Hepatocyte (in vitro differentiated cells): ENCODE results near the gene PIM1. TPM values are rescaled to one million over a fixed set of nuclear protein-coding genes. Genes with fewer than 3 reads are reported as not detected.

Source experiments
- DNase-seq: peaks from one replicate; pipeline ENCODE4 v3.0.0-alpha.2; 2016; ENCODE audit warnings: low spot score
- H2AFZ ChIP-seq: fragments of 200-600 bp; sonication (generic); 2 replicates; pipeline ENCODE4 v1.6.0; 2016; ENCODE audit warnings: antibody characterized with exemption, mild to moderate bottlenecking
- H3K27ac ChIP-seq: fragments of 200-600 bp; sonication (generic); 2 replicates; pipeline ENCODE4 v1.5.1; 2016; ENCODE audit warnings: mild to moderate bottlenecking
- H3K27me3 ChIP-seq: fragments of 200-600 bp; sonication (generic); 2 replicates; pipeline ENCODE4 v1.6.1; 2016
- H3K36me3 ChIP-seq: fragments of 200-600 bp; sonication (generic); replicated peaks from 2 replicates; pipeline ENCODE4 v1.5.1; 2016; ENCODE audit warnings: low read depth; ENCODE audit not compliant: insufficient read depth
- H3K4me1 ChIP-seq: fragments of 200-600 bp; sonication (generic); 2 replicates; pipeline ENCODE4 v1.5.1; 2016; ENCODE audit warnings: mild to moderate bottlenecking, moderate library complexity; ENCODE audit not compliant: insufficient read depth
- H3K4me2 ChIP-seq: fragments of 200-600 bp; sonication (generic); 2 replicates; pipeline ENCODE4 v1.6.0; 2016
- H3K4me3 ChIP-seq: fragments of 200-600 bp; sonication (generic); 2 replicates; pipeline ENCODE4 v1.5.1; 2016; ENCODE audit warnings: mild to moderate bottlenecking
- H3K79me2 ChIP-seq: fragments of 200-600 bp; sonication (generic); 2 replicates; pipeline ENCODE4 v1.6.0; 2017; ENCODE audit warnings: mild to moderate bottlenecking
- H3K9me2 ChIP-seq: fragments of 200-600 bp; sonication (generic); replicated peaks from 2 replicates; pipeline ENCODE4 v1.6.0; 2017; ENCODE audit warnings: mild to moderate bottlenecking; ENCODE audit not compliant: insufficient read depth
- H3K9me3 ChIP-seq: fragments of 200-600 bp; sonication (generic); 2 replicates; pipeline ENCODE4 v1.5.1; 2016; ENCODE audit warnings: low read depth, mild to moderate bottlenecking
- H4K20me1 ChIP-seq: fragments of 200-600 bp; sonication (generic); 2 replicates; pipeline ENCODE4 v1.6.0; 2016; ENCODE audit warnings: mild to moderate bottlenecking; ENCODE audit not compliant: insufficient read depth, poor library complexity, severe bottlenecking
- EZH2 ChIP-seq: fragments of 200-600 bp; sonication (generic); IDR thresholded peaks from 2 replicates; pipeline ENCODE4 v1.6.1; 2016; ENCODE audit warnings: antibody characterized with exemption, mild to moderate bottlenecking, borderline replicate concordance
- EZH2phosphoT487 ChIP-seq: fragments of 200-600 bp; sonication (generic); IDR thresholded peaks from one replicate; pipeline ENCODE4 v1.6.1; 2018; ENCODE audit warnings: antibody characterized with exemption, mild to moderate bottlenecking, low read depth, moderate library complexity; ENCODE audit not compliant: unreplicated experiment, severe bottlenecking
- WGBS: methylation state at CpG from one replicate; pipeline ENCODE4 v1.1.6; 2016; ENCODE audit warnings: low lambda C conversion rate; ENCODE audit errors: missing lambda C conversion rate; 5-methylcytosine and 5-hydroxymethylcytosine counted together
- polyA plus RNA-seq: library from polyadenylated mRNA; unstranded; fragments of >200 nt; fragmentation: Nextera tagmentation; extraction: Ambion mirVana; gene quantifications from 2 replicates; pipeline ENCODE4 v1.2.1, GENCODE V29; 2016
- total RNA-seq: library from RNA; depleted of rRNA; stranded (reverse); fragments of >200 nt; gene quantifications from 2 replicates; pipeline ENCODE4 v1.2.3, GENCODE V29; 2014
- TF ChIP-seq, protein P1 (sequence below): fragments of 200-600 bp; sonication (generic); IDR thresholded peaks from 2 replicates; pipeline ENCODE4 v1.5.1; 2016; ENCODE audit warnings: antibody characterized with exemption, mild to moderate bottlenecking; ENCODE audit not compliant: poor library complexity

PIM1 gene
- total and polyA plus RNA-seq, 2 experiments from 2014 or later = 71.3 to 99.1 TPM

DNA sequence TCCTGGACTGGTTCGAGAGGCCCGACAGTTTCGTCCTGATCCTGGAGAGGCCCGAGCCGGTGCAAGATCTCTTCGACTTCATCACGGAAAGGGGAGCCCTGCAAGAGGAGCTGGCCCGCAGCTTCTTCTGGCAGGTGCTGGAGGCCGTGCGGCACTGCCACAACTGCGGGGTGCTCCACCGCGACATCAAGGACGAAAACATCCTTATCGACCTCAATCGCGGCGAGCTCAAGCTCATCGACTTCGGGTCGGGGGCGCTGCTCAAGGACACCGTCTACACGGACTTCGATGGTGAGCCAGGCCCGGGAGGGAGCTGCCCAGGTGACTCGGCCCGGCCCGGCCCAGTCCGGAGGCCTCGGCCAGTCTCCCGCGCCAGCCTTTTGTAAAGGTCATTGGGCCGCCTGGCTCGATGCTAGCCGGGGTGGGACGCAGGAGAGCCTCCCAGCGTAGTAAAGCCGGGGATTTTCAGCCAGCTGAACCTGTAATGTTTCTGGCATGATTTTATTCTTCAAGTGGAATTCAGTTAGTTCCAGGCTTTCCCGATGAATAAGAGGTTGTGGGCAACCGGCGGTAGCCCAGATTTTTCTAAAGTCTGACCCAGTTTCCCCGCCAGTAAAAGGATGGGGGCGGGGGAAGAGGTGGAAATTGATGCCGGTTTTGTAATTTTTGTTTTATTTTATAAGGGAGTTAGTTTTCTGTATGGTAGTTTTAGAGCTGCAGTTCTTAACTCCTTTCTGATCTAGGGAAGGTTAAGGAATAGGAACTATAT is 1.4 kb downstream of the PIM1 start:
- Histone ChIP-seq H3K9me2 (no peaks in the 10 kb centered on the region), H3K4me2 (peak overlapping the region; percentile 84), H3K4me1 (peaks cover 11% of the 10 kb centered on the region), H3K27ac (peak overlapping the region; percentile 97), H3K4me3 (peak overlapping the region; percentile 97), H2AFZ (no peak overlapping the region), H3K79me2 (peaks cover 29% of the 10 kb centered on the region), H4K20me1 (peaks cover 26% of the 10 kb centered on the region), H3K27me3 (no peaks in the 10 kb centered on the region), H3K9me3 (no peaks in the 10 kb centered on the region), H3K36me3 (peaks cover 4% of the 10 kb centered on the region)
- TF ChIP-seq EZH2phosphoT487 (no peak), EZH2 (no peak)
- TF ChIP-seq, protein P1, sequence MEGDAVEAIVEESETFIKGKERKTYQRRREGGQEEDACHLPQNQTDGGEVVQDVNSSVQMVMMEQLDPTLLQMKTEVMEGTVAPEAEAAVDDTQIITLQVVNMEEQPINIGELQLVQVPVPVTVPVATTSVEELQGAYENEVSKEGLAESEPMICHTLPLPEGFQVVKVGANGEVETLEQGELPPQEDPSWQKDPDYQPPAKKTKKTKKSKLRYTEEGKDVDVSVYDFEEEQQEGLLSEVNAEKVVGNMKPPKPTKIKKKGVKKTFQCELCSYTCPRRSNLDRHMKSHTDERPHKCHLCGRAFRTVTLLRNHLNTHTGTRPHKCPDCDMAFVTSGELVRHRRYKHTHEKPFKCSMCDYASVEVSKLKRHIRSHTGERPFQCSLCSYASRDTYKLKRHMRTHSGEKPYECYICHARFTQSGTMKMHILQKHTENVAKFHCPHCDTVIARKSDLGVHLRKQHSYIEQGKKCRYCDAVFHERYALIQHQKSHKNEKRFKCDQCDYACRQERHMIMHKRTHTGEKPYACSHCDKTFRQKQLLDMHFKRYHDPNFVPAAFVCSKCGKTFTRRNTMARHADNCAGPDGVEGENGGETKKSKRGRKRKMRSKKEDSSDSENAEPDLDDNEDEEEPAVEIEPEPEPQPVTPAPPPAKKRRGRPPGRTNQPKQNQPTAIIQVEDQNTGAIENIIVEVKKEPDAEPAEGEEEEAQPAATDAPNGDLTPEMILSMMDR = no peak
- WGBS = 2% methylated on average over 44 of the region's 45 CpGs
- DNase-seq = peak; percentile 51

DNA sequence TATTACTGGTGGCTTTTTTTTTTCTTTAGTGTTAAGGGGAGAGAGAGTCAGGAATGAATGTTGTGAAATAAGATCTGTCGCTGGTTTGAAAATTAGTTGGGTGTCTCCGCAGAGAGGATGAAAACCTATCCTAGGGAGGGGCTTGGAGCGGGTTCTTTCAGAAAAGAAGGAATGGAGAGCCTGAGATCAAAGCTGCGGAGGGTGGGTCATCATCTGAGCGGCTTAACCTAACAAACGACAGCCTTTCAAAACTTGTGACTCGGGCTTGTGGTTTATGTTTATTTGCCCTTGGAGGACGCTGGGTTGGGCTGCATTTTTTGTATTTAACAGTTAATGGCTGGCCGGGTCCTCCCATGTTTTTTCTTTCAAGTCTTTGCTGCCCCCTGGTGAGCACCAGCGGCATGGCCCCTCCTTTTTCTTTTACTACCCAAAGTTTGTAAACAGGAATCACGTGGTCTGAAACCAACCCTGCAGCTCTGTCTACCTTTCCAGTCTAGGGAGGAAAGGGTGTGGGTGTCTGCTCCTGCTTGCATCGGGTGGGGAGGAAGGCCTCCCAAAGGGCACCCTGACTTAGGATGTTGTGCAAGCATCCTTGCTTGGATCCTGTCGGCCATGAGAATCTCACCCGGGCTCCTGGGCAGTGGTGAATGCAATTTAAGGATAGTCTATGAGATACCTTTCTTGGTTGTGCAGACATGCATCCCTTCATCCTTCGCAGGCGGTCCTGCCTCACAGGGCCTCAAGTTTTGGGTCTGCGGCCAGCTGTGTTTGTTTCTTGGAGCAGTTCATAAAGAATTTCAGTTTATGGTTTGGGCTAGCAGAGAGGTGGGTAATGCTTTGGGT is 2.2 kb downstream of the PIM1 start:
- Histone ChIP-seq H3K27ac (peak overlapping the region; percentile 97), H3K79me2 (peaks cover 29% of the 10 kb centered on the region), H3K4me2 (peak overlapping the region; percentile 84), H3K9me3 (no peaks in the 10 kb centered on the region), H3K27me3 (no peaks in the 10 kb centered on the region), H2AFZ (no peak overlapping the region), H3K4me1 (peaks cover 11% of the 10 kb centered on the region), H3K4me3 (peak overlapping the region; percentile 97), H3K36me3 (peaks cover 4% of the 10 kb centered on the region), H4K20me1 (peaks cover 26% of the 10 kb centered on the region), H3K9me2 (no peaks in the 10 kb centered on the region)
- peak; percentile 94 for DNase-seq
- TF ChIP-seq EZH2 (no peak), EZH2phosphoT487 (no peak)
- TF ChIP-seq, protein P1 = peak; percentile 97
- WGBS = 22% methylated on average over 17 of the region's 17 CpGs

DNA sequence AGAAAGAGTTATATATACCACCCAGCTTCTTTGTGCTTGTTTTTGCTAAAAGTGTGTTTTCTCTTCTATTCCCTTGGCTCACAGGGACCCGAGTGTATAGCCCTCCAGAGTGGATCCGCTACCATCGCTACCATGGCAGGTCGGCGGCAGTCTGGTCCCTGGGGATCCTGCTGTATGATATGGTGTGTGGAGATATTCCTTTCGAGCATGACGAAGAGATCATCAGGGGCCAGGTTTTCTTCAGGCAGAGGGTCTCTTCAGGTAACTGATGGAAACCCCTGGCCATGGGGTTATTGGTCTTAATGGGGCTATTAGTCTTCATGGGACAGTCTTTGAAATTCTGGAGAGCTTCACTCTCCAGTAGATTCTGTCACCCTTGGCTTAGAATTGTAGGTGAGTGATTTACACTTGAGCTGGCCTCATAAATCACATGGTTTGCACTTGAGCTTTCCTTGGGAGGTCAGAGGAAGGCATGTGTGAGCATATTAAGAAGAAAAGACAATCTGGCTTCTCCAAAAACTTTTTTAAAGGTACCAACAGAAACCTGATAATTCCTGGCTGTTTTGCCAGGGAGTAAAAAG is 3.0 kb downstream of the PIM1 start:
- 96% methylated on average over 7 of the region's 7 CpGs for WGBS
- peak overlapping the region; percentile 84 for H3K4me2 ChIP-seq

More for the DNA sequence above, 3.0 kb downstream of the PIM1 start:
- TF ChIP-seq, protein P1 = no peak
- TF ChIP-seq EZH2phosphoT487 (no peak), EZH2 (no peak)
- Histone ChIP-seq H4K20me1 (peaks cover 26% of the 10 kb centered on the region), H3K9me3 (no peaks in the 10 kb centered on the region), H3K4me3 (no peak overlapping the region), H3K27ac (peak overlapping the region; percentile 10), H3K4me1 (peaks cover 11% of the 10 kb centered on the region), H3K36me3 (peaks cover 4% of the 10 kb centered on the region), H3K27me3 (no peaks in the 10 kb centered on the region), H2AFZ (no peak overlapping the region), H3K79me2 (peaks cover 29% of the 10 kb centered on the region), H3K9me2 (no peaks in the 10 kb centered on the region)
- DNase-seq = no peak
